HepG2 (cell line): ENCODE results near the gene SETD1A. TPM values are rescaled to one million over a fixed set of nuclear protein-coding genes. Genes with fewer than 3 reads are reported as not detected.

Experiments used
- ARHGAP35 ChIP-seq: sonication (generic); formaldehyde crosslinking; IDR thresholded peaks from 2 replicates; pipeline ENCODE4 v1.9.0; 2022; ENCODE audit warnings: mild to moderate bottlenecking, inconsistent platforms, moderate library complexity, missing genetic modification reagents, borderline replicate concordance
- ATM ChIP-seq: fragments of 450-650 bp; IDR thresholded peaks from 2 replicates; pipeline ENCODE4 v1.7.1; 2017; ENCODE audit warnings: mild to moderate bottlenecking, borderline replicate concordance
- CEBPB ChIP-seq: IDR thresholded peaks from 2 replicates; pipeline ENCODE4 v1.6.1; 2011; ENCODE audit warnings: low read depth, low read length, improper control_type of control experiment, borderline replicate concordance
- DRAP1 ChIP-seq: IDR thresholded peaks from 2 replicates; pipeline ENCODE4 v1.6.1; 2016; ENCODE audit warnings: missing genetic modification reagents, missing compliant biosample characterization
- EEA1 ChIP-seq: sonication (generic); formaldehyde crosslinking; IDR thresholded peaks from 2 replicates; pipeline ENCODE4 v1.5.1; 2020; ENCODE audit warnings: mild to moderate bottlenecking, missing genetic modification reagents, borderline replicate concordance
- ERF ChIP-seq: IDR thresholded peaks from 2 replicates; pipeline ENCODE4 v1.6.1; 2018; ENCODE audit warnings: missing biosample characterization, missing genetic modification reagents
- FLYWCH1 ChIP-seq: sonication (generic); formaldehyde crosslinking; IDR thresholded peaks from 2 replicates; pipeline ENCODE4 v1.8.1; 2023; ENCODE audit warnings: mild to moderate bottlenecking, missing genetic modification reagents
- KAT2B ChIP-seq: fragments of 150-350 bp; IDR thresholded peaks from 2 replicates; pipeline ENCODE4 v1.6.1; 2014; ENCODE audit warnings: low read depth, low read length, borderline replicate concordance
- MIER2 ChIP-seq: IDR thresholded peaks from 2 replicates; pipeline ENCODE4 v1.6.1; 2016; ENCODE audit warnings: missing biosample characterization, missing genetic modification reagents
- NR2F1 ChIP-seq, 2 experiments: fragments of 450-650 bp in 1 of 2; formaldehyde crosslinking in 1 of 2; IDR thresholded peaks; 2 replicates each; pipeline versions ENCODE4 v1.5.0 to v1.6.1; 2016 to 2020; ENCODE audit warnings: mild to moderate bottlenecking in 1 of 2, missing compliant biosample characterization in 1 of 2, missing genetic modification reagents in 1 of 2, moderate library complexity in 1 of 2
- NR2F2 ChIP-seq: IDR thresholded peaks from 2 replicates; pipeline ENCODE4 v1.6.1; 2012; ENCODE audit warnings: low read depth, inconsistent platforms, borderline replicate concordance
- SIN3A ChIP-seq: IDR thresholded peaks from 2 replicates; pipeline ENCODE4 v1.6.1; 2011; ENCODE audit warnings: low read depth, mild to moderate bottlenecking, control low read depth, low read length, borderline replicate concordance
- TBP ChIP-seq: sonication (generic); formaldehyde crosslinking; IDR thresholded peaks from 2 replicates; pipeline ENCODE4 v1.5.0; 2020; ENCODE audit warnings: missing genetic modification reagents
- ZBTB42 ChIP-seq: sonication (generic); formaldehyde crosslinking; IDR thresholded peaks from 2 replicates; pipeline ENCODE4 v1.5.0; 2020; ENCODE audit warnings: mild to moderate bottlenecking, missing genetic modification reagents
- ZC3H4 ChIP-seq: sonication (generic); formaldehyde crosslinking; IDR thresholded peaks from 2 replicates; pipeline ENCODE4 v1.4.0; 2020; ENCODE audit warnings: missing genetic modification reagents, borderline replicate concordance
- ZFP62 ChIP-seq: sonication (generic); formaldehyde crosslinking; IDR thresholded peaks from 2 replicates; pipeline ENCODE4 v1.4.0; 2020; ENCODE audit warnings: missing genetic modification reagents
- ZFP91 ChIP-seq: sonication (generic); formaldehyde crosslinking; IDR thresholded peaks from 2 replicates; pipeline ENCODE4 v1.9.0; 2022; ENCODE audit warnings: missing genetic modification reagents, mild to moderate bottlenecking, borderline replicate concordance
- ZKSCAN1 ChIP-seq: fragments of 150-350 bp; IDR thresholded peaks from 2 replicates; pipeline ENCODE4 v1.6.1; 2014; ENCODE audit warnings: low read length
- ZNF280B ChIP-seq: sonication (generic); formaldehyde crosslinking; IDR thresholded peaks from 2 replicates; pipeline ENCODE4 v1.5.0; 2020; ENCODE audit warnings: missing genetic modification reagents, mild to moderate bottlenecking, borderline replicate concordance
- ZNF33B ChIP-seq: sonication (generic); formaldehyde crosslinking; IDR thresholded peaks from 2 replicates; pipeline ENCODE4 v1.5.1; 2020; ENCODE audit warnings: mild to moderate bottlenecking, missing genetic modification reagents
- ZNF558 ChIP-seq: sonication (generic); formaldehyde crosslinking; IDR thresholded peaks from 2 replicates; pipeline ENCODE4 v1.9.0; 2022; ENCODE audit warnings: mild to moderate bottlenecking, missing genetic modification reagents, borderline replicate concordance
- ZNF780A ChIP-seq: sonication (generic); formaldehyde crosslinking; IDR thresholded peaks from 2 replicates; pipeline ENCODE4 v1.8.0; 2022; ENCODE audit warnings: mild to moderate bottlenecking, missing genetic modification reagents, moderate library complexity
- ZNF850 ChIP-seq: sonication (generic); formaldehyde crosslinking; conservative IDR thresholded peaks from 2 replicates; pipeline ENCODE4 v1.9.0; 2021; ENCODE audit warnings: mild to moderate bottlenecking, missing genetic modification reagents
- ZNF891 ChIP-seq: sonication (generic); formaldehyde crosslinking; IDR thresholded peaks from 2 replicates; pipeline ENCODE4 v1.5.0; 2020; ENCODE audit warnings: mild to moderate bottlenecking, missing genetic modification reagents
- ZXDC ChIP-seq: sonication (generic); formaldehyde crosslinking; IDR thresholded peaks from 2 replicates; pipeline ENCODE4 v1.5.0; 2020; ENCODE audit warnings: mild to moderate bottlenecking, missing genetic modification reagents
- polyA plus RNA-seq, 8 experiments: library from polyadenylated mRNA; depleted of rRNA in 3 of 8; stranded (reverse) in 7 of 8; unstranded in 1 of 8; fragments of >200 nt; fragmentation: Illumina TruSeq in 4 of 8; extraction: Trizol in 4 of 8; gene quantifications; 2 replicates each; pipeline versions ENCODE4 v1.2.1 to v1.2.3, GENCODE V29; 2011 to 2016; ENCODE audit warnings: low read depth in 4 of 8, missing spikeins in 1 of 8, mixed read lengths in 1 of 8; ENCODE audit not compliant: insufficient read depth in 1 of 8
- total RNA-seq, 5 experiments: library from RNA; depleted of rRNA; stranded (reverse); fragments of >200 nt; fragmentation: Illumina TruSeq; extraction: Trizol; gene quantifications; 2 replicates each; pipeline ENCODE4 v1.2.3, GENCODE V29; 2016; ENCODE audit warnings: low read depth in 1 of 5

SETD1A gene
- total and polyA plus RNA-seq, 2 of the 13 experiments (the other 11 are each of a cell fraction or from before 2014, with no cell fraction given): 3.8 to 5.6 TPM

- TF ChIP-seq NR2F1 (CRISPR knock-in tag; IDR thresholded peaks at IDR 0.05) (no peak), ZKSCAN1 (no peak), KAT2B (no peak), ZNF891 (no peak), NR2F2 (peak; percentile 57; the same call in 1 of the 2 replicates), ERF (CRISPR knock-in tag) (peak; percentile 86), ZNF780A (CRISPR knock-in tag) (no peak), ZNF33B (CRISPR knock-in tag) (no peak), ZBTB42 (CRISPR knock-in tag) (peak; percentile 50), ZNF280B (CRISPR knock-in tag) (no peak), ZNF558 (0 out of 2 replicates have a peak, but pooled peaks have one; percentile 41), FLYWCH1 (CRISPR knock-in tag) (no peak), SIN3A (no peak), ZFP91 (CRISPR knock-in tag) (no peak), DRAP1 (CRISPR knock-in tag) (no peak; the same call in 1 of the 2 replicates), TBP (CRISPR knock-in tag) (no peak), CEBPB (no peak), ARHGAP35 (CRISPR knock-in tag) (0 out of 2 replicates have a peak, but pooled peaks have one; percentile 19), ZC3H4 (CRISPR knock-in tag) (no peak), MIER2 (CRISPR knock-in tag) (peak; percentile 66), ZNF850 (CRISPR knock-in tag) (no peak), EEA1 (CRISPR knock-in tag) (no peak), ZXDC (CRISPR knock-in tag) (peak; percentile 68), ATM (no peak), ZFP62 (CRISPR knock-in tag) (no peak; the same call in 1 of the 2 replicates)
Measured at GRCh38 chr16:30984669-30985400, 27.3 kb downstream of the SETD1A start, which contains the start of gene HSD3B7 (continued).
